ENCODE measurements around the gene SLC25A46. TPM values are rescaled to one million over a fixed set of nuclear protein-coding genes. Genes with fewer than 3 reads are reported as not detected.
"Not testable (repeated sequence)": the region's sequence is repeated elsewhere in the genome, so short reads cannot be mapped to it uniquely, and the experiment has no call there.

Gene SLC25A46
- total and polyA plus RNA-seq, 2 experiments from 2014 or later: 27.2 to 40.4 TPM

DNA sequence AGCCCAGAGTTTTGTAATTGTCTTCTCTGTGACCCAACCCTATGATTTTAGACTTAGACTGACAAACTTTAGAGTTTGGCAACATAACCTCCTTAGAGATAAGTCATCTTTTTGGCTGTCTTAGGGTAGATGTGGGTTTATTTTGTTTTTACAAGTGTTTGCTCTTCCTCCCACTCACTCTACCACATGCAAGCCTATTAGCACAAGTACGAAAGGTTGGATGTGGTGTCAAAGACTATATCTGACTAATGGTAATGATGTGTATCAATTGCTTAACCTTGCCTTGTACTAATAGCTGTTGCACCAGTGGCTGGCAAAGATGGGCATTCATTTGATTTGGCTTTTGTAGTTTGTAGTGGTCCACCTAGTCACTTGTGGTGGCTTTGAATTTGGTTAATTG, 46.5 kb downstream of the SLC25A46 start:
- H3K9me3 ChIP-seq (ENCODE audit: low read depth): no peaks in the 10 kb centered on the region
- peak in 1 of 2 donors; percentile 74 for DNase-seq (ENCODE audit: low read depth in 1 of 2, low spot score in 1 of 2)
- no peak overlapping the region for H3K27ac ChIP-seq
- TF ChIP-seq CTCF (IDR thresholded peaks at IDR 0.05; ENCODE audit: low read depth, low read length): no peak
- H3K4me3 ChIP-seq: no peak overlapping the region
- no peaks in the 10 kb centered on the region for H3K36me3 ChIP-seq
- no peaks in the 10 kb centered on the region for H3K27me3 ChIP-seq
- no peaks in the 10 kb centered on the region for H3K4me1 ChIP-seq (ENCODE audit: low read depth)

DNA sequence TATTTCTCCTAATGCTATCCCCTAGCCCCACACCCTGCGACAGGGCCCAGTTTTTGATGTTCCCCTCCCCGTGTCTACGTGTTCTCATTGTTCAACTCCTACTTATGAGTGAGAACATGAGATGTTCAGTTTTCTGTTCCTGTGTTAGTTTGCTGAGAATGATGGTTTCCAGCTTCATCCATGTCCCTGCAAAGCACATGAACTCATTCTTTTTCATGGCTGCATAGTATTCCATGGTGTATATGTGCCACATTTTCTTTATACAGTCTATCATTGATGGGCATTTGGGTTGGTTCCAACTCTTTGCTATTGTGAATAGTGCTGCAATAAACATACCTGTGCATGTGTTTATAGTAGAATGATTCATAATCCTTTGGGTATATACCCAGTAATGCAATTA, 49.2 kb downstream of the SLC25A46 start:
- not testable (repeated sequence) for DNase-seq (ENCODE audit: low read depth in 1 of 2, low spot score in 1 of 2); H3K27ac ChIP-seq; H3K9me3 ChIP-seq (ENCODE audit: low read depth); H3K4me1 ChIP-seq (ENCODE audit: low read depth); H3K27me3 ChIP-seq; H3K4me3 ChIP-seq; H3K36me3 ChIP-seq

- Histone ChIP-seq H3K27ac (no peak overlapping the region), H3K36me3 (no peaks in the 10 kb centered on the region), H3K4me1 (ENCODE audit: low read depth) (no peaks in the 10 kb centered on the region), H3K4me3 (no peak overlapping the region), H3K9me3 (ENCODE audit: low read depth) (no peaks in the 10 kb centered on the region), H3K27me3 (no peaks in the 10 kb centered on the region)
- peak; percentile 63 for TF ChIP-seq CTCF (IDR thresholded peaks at IDR 0.05; ENCODE audit: low read depth, low read length)
- DNase-seq (ENCODE audit: low read depth in 1 of 2, low spot score in 1 of 2): peak in 1 of 2 donors; percentile 89
These were observed 51.9 kb downstream of the SLC25A46 start for GRCh38 chr5:110790673-110791072.

DNA sequence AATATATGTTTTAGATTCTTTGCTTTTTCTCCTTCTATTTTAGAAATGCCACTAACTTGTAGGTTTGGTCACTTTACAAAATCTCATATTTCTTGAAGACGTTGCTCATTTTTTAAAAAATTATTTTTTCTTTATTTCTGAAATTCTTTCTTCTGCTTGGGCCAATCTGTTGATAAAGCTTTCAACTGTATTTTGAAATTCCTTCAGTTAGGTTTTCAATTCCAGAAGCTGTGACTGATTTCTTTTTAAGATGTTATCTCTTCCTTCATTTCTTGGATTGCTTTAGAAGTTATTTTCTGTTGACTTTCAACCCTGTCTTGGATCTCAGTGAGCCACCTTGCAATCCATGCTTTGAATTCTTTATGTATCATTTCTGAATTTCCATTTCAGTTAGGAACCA, 64.2 kb downstream of the SLC25A46 start:
- H3K9me3 ChIP-seq (ENCODE audit: low read depth): no peaks in the 10 kb centered on the region
- H3K36me3 ChIP-seq: no peaks in the 10 kb centered on the region
- H3K27ac ChIP-seq: no peak overlapping the region
- H3K27me3 ChIP-seq: no peaks in the 10 kb centered on the region
- no peak for TF ChIP-seq CTCF (IDR thresholded peaks at IDR 0.05; ENCODE audit: low read depth, low read length)
- no peak for DNase-seq (ENCODE audit: low read depth in 1 of 2, low spot score in 1 of 2)
- no peaks in the 10 kb centered on the region for H3K4me1 ChIP-seq (ENCODE audit: low read depth)
- H3K4me3 ChIP-seq: no peak overlapping the region

DNA sequence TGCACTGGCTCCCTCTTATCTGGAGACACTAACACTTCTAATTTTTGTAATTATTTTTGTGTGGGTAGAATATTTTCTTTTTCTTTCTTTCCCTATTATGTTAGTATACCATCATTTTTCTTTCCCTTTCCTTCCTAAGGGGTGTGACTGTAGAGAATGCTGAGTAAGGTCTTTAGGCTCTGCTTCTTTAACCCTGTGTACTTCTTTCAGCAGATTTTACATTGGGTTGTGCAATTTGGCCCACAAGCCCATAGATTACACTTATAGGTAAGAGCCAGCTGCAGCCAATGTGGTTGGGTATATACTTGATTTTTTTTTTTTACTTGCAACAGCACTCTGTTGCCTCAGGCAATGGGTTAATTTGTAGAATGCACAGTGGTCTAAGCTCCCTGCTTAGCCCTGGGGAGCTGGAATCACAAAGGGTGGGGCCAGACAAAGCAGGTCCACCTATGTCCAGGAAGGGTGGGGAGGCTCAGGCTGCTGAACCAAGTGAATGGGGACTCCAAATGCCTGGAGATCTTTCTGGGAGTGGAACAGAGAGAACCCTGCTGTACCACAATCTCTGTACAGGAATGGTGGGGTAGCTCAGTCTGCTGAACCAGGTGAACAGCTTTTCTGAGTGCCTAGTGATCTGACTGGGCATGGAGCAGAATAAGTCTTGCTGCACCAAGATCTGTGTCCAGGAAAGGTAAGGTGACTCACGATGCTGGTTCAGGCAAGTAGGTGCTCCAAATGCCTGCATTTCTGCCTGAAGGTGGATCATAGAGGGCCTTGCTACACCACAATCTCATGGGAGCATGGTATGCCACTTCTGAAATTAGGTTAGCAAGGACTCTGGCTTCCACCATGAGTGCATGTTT, 64.9 kb downstream of the SLC25A46 start:
- H3K27ac ChIP-seq: no peak overlapping the region
- H3K4me1 ChIP-seq (ENCODE audit: low read depth): no peaks in the 10 kb centered on the region
- H3K9me3 ChIP-seq (ENCODE audit: low read depth): no peaks in the 10 kb centered on the region
- no peak for DNase-seq (ENCODE audit: low read depth in 1 of 2, low spot score in 1 of 2)
- no peak for TF ChIP-seq CTCF (IDR thresholded peaks at IDR 0.05; ENCODE audit: low read depth, low read length)
- no peaks in the 10 kb centered on the region for H3K36me3 ChIP-seq
- H3K4me3 ChIP-seq: no peak overlapping the region
- H3K27me3 ChIP-seq: no peaks in the 10 kb centered on the region

- H3K27ac ChIP-seq: no peak overlapping the region
- TF ChIP-seq CTCF (IDR thresholded peaks at IDR 0.05; ENCODE audit: low read depth, low read length): no peak
These were observed 68.4 kb downstream of the SLC25A46 start for GRCh38 chr5:110807169-110807568.

More at GRCh38 chr5:110807169-110807568, 68.4 kb downstream of the SLC25A46 start:
- Histone ChIP-seq H3K27me3 (no peaks in the 10 kb centered on the region), H3K4me1 (ENCODE audit: low read depth) (no peaks in the 10 kb centered on the region), H3K36me3 (no peaks in the 10 kb centered on the region), H3K9me3 (ENCODE audit: low read depth) (no peaks in the 10 kb centered on the region), H3K4me3 (no peak overlapping the region)
- DNase-seq (ENCODE audit: low read depth in 1 of 2, low spot score in 1 of 2): peak in 1 of 2 donors; percentile 51

Data from cardiac muscle cell (in vitro differentiated cells and primary cell).